ENCODE results near the gene TMPRSS9. TPM values are rescaled to one million over a fixed set of nuclear protein-coding genes. Genes with fewer than 3 reads are reported as not detected.
A peak's percentile ranks its signal among the peaks of the same experiment; 100 is the strongest.

Gene TMPRSS9
- total RNA-seq, 4 donors from 2014 or later = not detected

DNA sequence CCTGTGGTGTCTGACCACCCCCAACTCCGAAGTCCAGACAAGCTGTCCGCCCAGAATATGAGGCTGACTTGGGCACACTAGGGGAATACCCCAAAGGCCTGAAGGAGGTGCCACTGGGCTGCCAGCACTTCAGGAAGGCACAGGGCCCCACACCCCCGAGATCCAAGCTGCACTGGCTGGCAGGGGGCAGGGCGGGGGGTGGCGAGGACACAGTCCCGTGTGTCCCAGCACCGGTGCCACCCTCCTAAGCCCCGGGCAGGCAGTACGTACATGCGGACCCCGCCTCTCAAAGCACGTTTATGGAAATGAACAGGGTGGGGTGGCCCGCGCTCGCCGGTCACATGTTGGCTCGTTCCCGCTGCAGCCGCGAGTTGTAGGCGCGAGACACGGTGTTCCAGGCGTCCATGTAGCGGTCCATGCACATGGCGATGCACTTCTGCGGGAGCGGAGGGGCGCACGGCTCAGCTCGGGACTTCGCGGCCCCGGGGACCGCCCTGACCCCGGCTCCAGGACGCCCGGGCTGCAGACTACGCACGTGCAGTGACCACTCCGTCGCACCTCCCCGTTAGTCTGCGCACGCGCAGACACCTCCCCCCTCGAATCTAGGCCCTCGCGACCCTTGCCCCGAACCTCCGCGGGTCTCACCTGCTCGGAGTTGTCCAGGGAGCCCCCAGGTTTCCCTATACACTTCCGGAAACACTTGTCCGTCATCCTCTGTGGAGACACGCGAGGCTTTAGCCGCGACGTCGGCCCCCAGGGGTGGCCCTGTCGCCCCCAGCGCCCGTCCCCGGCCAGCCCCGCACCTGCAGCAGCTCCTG lies 66.8 kb downstream of the TMPRSS9 start:
- Histone ChIP-seq H3K4me1 (peaks cover 0 to 38% (median 18%) of the 10 kb centered on the region in 4 donors), H3K27ac (peak overlapping the region; percentile 86 to 99 (median 96))

DNA sequence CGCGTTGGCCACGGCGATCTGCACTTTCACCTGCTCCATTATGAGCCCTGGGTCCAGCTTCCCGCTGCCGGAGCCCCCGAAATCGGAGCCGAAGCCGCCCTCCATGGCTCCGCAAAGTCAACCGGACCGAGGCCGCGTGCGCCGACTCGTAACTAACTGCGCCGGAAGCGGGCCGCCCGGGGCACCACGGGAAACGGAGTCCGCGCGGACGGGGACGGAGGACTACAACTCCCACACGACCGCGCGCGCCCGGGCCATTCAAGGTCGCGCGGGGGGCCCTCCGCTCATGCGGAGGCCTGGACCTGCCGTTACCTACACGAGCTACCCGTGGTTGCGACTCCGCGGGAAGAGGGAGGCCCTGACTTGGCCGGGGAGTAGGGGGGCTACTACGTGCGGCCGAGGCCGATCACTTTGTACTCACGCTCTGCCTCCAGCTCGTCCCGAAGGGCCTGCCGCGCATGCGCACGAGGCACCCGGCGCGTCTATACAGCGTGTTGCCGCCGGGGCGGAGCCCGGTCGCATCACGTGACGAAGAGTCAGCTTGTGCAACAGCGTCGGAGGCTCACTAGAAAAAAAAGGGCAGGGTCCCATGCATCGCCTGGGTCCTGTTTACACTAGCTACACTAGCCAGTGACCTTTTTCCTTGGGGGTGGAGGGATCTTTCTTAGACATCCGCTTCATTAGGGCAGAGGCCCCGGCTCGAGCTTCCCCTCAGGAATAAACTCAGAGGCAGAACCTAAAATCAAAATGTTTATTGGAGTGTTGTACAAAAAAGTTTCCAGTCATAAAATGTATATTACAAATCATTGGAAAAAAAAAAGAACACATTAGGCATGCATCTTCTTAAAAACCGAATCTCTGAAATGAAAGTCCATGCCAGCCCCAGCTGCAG lies 67.6 kb downstream of the TMPRSS9 start, which contains the start of gene TIMM13:
TSS of gene TIMM13 (minus strand) at position 158 of the 892 bp plus-strand sequence. CDS start at position 105, 53 bp downstream.
- Histone ChIP-seq H3K9me3 (no peaks in the 10 kb centered on the region), H3K36me3 (peaks cover 0 to 51% (median 5%) of the 10 kb centered on the region in 3 donors), H3K27me3 (no peaks in the 10 kb centered on the region), H3K4me1 (peaks cover 0 to 38% (median 18%) of the 10 kb centered on the region in 4 donors), H3K4me3 (peak within 1 kb of the TSS; percentile 58 to 93 (median 85)), H3K27ac (peak within 1 kb of the TSS; percentile 86 to 99 (median 96))
- 1% methylated on average over 36 to 66 of the region's 77 CpGs for WGBS, 2 donors
- peak in 1 of 2 donors; percentile 48 for TF ChIP-seq POLR2A (IDR thresholded peaks at IDR 0.05)
- TF ChIP-seq EP300 (IDR thresholded peaks at IDR 0.05) = peak; percentile 87 to 95
- TF ChIP-seq, protein P1, sequence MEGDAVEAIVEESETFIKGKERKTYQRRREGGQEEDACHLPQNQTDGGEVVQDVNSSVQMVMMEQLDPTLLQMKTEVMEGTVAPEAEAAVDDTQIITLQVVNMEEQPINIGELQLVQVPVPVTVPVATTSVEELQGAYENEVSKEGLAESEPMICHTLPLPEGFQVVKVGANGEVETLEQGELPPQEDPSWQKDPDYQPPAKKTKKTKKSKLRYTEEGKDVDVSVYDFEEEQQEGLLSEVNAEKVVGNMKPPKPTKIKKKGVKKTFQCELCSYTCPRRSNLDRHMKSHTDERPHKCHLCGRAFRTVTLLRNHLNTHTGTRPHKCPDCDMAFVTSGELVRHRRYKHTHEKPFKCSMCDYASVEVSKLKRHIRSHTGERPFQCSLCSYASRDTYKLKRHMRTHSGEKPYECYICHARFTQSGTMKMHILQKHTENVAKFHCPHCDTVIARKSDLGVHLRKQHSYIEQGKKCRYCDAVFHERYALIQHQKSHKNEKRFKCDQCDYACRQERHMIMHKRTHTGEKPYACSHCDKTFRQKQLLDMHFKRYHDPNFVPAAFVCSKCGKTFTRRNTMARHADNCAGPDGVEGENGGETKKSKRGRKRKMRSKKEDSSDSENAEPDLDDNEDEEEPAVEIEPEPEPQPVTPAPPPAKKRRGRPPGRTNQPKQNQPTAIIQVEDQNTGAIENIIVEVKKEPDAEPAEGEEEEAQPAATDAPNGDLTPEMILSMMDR (IDR thresholded peaks at IDR 0.05) = peak in 1 of 5 experiments; percentile 39
- DNase-seq (ENCODE audit: low spot score in 2 of 2) = peak; percentile 94 to 95

More for the DNA sequence above, 66.8 kb downstream of the TMPRSS9 start:
- Histone ChIP-seq H3K36me3 (peaks cover 0 to 51% (median 5%) of the 10 kb centered on the region in 3 donors), H3K9me3 (no peaks in the 10 kb centered on the region), H3K27me3 (no peaks in the 10 kb centered on the region), H3K4me3 (peak overlapping the region; percentile 58 to 93 (median 85))
- DNase-seq (ENCODE audit: low spot score in 2 of 2) = no peak
- WGBS, 2 donors = 7% methylated on average over 31 to 43 of the region's 66 CpGs
- TF ChIP-seq, protein P1 (IDR thresholded peaks at IDR 0.05) = no peak
- TF ChIP-seq EP300 (IDR thresholded peaks at IDR 0.05) = no peak
- no peak for TF ChIP-seq POLR2A (IDR thresholded peaks at IDR 0.05)

DNA sequence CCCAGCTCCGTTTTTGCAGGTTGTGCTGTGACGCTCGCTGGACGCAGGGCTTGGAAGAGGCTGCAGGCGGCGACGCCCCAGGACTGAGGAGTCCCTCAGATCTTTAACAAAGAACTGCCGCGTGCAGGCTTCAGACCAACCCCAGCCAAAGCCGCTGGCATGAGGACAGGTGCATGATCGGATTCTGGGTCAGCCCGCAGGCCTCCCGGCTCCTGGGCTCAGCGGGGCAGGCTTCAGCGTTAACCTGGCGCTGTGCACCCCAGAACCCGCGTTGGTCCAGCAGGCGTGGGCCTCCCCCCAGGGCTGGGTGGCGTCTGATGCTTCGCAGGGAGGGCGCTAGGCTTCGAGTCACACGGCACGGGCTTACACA lies 68.2 kb downstream of the TMPRSS9 start:
- Histone ChIP-seq H3K4me1 (peaks cover 0 to 38% (median 18%) of the 10 kb centered on the region in 4 donors), H3K9me3 (no peaks in the 10 kb centered on the region), H3K4me3 (peak overlapping the region; percentile 58 to 93 (median 85)), H3K27ac (peak overlapping the region; percentile 86 to 99 (median 96)), H3K27me3 (no peaks in the 10 kb centered on the region), H3K36me3 (peaks cover 0 to 46% (median 5%) of the 10 kb centered on the region in 3 donors)
- no peak for DNase-seq (ENCODE audit: low spot score in 2 of 2)
- 3 to 17% methylated on average over 19 to 24 of the region's 25 CpGs for WGBS, 2 donors
- no peak for TF ChIP-seq EP300 (IDR thresholded peaks at IDR 0.05)
- TF ChIP-seq POLR2A (IDR thresholded peaks at IDR 0.05) = no peak
- TF ChIP-seq, protein P1 (IDR thresholded peaks at IDR 0.05) = no peak

DNA sequence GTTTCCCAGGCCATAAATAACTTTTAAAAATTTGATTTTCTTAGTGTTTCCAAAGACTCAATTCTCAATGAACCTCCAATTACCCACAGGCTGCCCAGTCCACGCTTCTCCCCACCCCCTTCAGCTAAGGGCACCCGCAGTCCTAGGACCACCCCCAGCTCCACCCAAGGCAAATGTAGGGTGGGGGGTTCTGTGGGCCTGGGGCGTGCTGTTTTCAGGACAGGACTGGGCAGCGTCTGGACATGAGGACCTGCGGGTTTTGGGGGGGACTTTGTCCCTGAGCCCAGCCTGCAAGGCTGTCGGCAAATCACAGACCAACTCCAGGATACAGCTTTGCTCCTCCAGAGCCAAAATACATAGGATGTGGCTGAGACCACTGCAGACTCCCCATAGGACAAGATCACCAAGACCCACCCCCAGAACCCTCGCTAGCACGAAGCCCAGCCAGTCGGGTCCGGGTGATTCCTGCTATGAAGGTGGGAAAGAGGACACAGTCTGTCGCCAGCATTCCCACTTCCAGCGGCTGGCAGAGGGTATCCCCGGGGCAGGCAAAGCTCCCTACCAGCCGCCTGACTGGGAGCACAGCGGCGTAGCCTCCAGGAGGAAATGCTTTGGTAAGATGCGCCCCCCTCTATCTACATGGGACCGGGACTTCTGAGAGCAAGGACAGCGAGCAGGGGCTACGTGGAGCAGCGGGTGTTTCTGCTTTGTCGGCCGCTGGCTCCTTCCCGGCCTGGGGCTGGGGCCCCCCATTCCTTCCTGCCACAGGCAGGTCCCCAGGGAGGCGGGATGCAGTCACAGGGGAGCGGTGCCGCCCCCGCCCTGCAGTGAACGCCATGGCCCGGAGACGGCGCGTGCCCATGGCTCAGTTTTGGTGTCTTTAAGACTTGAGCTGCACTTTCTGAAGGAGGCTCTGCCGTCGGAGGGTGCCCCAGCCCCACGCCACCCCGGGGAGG lies 69.0 kb downstream of the TMPRSS9 start:
- TF ChIP-seq POLR2A (IDR thresholded peaks at IDR 0.05) (no peak), EP300 (IDR thresholded peaks at IDR 0.05) (no peak)
- TF ChIP-seq, protein P1 (IDR thresholded peaks at IDR 0.05) = no peak
- Histone ChIP-seq H3K27me3 (no peaks in the 10 kb centered on the region), H3K9me3 (no peaks in the 10 kb centered on the region), H3K4me3 (peak overlapping the region in 3 of 4 donors; percentile 58 to 93 (median 84)), H3K4me1 (peaks cover 0 to 38% (median 18%) of the 10 kb centered on the region in 4 donors), H3K36me3 (peaks cover 0 to 44% (median 5%) of the 10 kb centered on the region in 3 donors), H3K27ac (peak overlapping the region in 2 of 4 donors; percentile 86 to 99)
- DNase-seq (ENCODE audit: low spot score in 2 of 2) = no peak
- 67 to 88% methylated on average over 20 to 28 of the region's 37 CpGs for WGBS, 2 donors
